ENCODE results near the gene BICRA.

BICRA gene

GRCh38 chr19:47644199-47644598, 35.3 kb downstream of the BICRA start:
- no peak overlapping the region for H3K4me3 ChIP-seq (replicated peaks; ENCODE audit: low read depth, low read length)
- no peak for DNase-seq (ENCODE audit: low read depth)
- TF ChIP-seq CTCF (IDR thresholded peaks at IDR 0.05; ENCODE audit: low read length, missing control alignments) = no peak

GRCh38 chr19:47644743-47645482, 36.0 kb downstream of the BICRA start:
- no peak for TF ChIP-seq CTCF (IDR thresholded peaks at IDR 0.05; ENCODE audit: low read length, missing control alignments)
- peak; percentile 18 for DNase-seq (ENCODE audit: low read depth)
- no peak overlapping the region for H3K4me3 ChIP-seq (replicated peaks; ENCODE audit: low read depth, low read length)

GRCh38 chr19:47646924-47647323, 38.0 kb downstream of the BICRA start:
- DNase-seq (ENCODE audit: low read depth) = no peak
- TF ChIP-seq CTCF (IDR thresholded peaks at IDR 0.05; ENCODE audit: low read length, missing control alignments) = no peak
- no peak overlapping the region for H3K4me3 ChIP-seq (replicated peaks; ENCODE audit: low read depth, low read length)

- no peak overlapping the region for H3K4me3 ChIP-seq (replicated peaks; ENCODE audit: low read depth, low read length)
- DNase-seq (ENCODE audit: low read depth) = no peak
- no peak for TF ChIP-seq CTCF (IDR thresholded peaks at IDR 0.05; ENCODE audit: low read length, missing control alignments)
Measured at GRCh38 chr19:47649588-47649987, 40.7 kb downstream of the BICRA start.

- DNase-seq (ENCODE audit: low read depth) = no peak
- no peak for TF ChIP-seq CTCF (IDR thresholded peaks at IDR 0.05; ENCODE audit: low read length, missing control alignments)
- H3K4me3 ChIP-seq (replicated peaks; ENCODE audit: low read depth, low read length) = no peak overlapping the region
Measured at GRCh38 chr19:47650700-47651099, 41.8 kb downstream of the BICRA start.

GRCh38 chr19:47651132-47651531, 42.2 kb downstream of the BICRA start:
- no peak overlapping the region for H3K4me3 ChIP-seq (replicated peaks; ENCODE audit: low read depth, low read length)
- DNase-seq (ENCODE audit: low read depth) = no peak
- no peak for TF ChIP-seq CTCF (IDR thresholded peaks at IDR 0.05; ENCODE audit: low read length, missing control alignments)

- TF ChIP-seq CTCF (IDR thresholded peaks at IDR 0.05; ENCODE audit: low read length, missing control alignments) = no peak
- H3K4me3 ChIP-seq (replicated peaks; ENCODE audit: low read depth, low read length) = no peak overlapping the region
- DNase-seq (ENCODE audit: low read depth) = no peak
Measured at GRCh38 chr19:47651691-47652090, 42.8 kb downstream of the BICRA start.
